ENCODE data around the gene PPP6R3.

Gene PPP6R3

GRCh38 chr11:68498321-68498720 is 37.8 kb downstream of the PPP6R3 start:
- DNase-seq, result no peak

- no peak for DNase-seq
These were observed 38.6 kb downstream of the PPP6R3 start for GRCh38 chr11:68498903-68499883.

GRCh38 chr11:68500206-68500605 is 39.7 kb downstream of the PPP6R3 start:
- no peak for DNase-seq

GRCh38 chr11:68501813-68502212 is 41.3 kb downstream of the PPP6R3 start:
- DNase-seq, result no peak

GRCh38 chr11:68503251-68503687 is 42.7 kb downstream of the PPP6R3 start:
- no peak for DNase-seq

GRCh38 chr11:68503792-68504191 is 43.2 kb downstream of the PPP6R3 start:
- DNase-seq, result no peak

GRCh38 chr11:68504432-68505066 is 44.0 kb downstream of the PPP6R3 start:
- no peak for DNase-seq

GRCh38 chr11:68505596-68505995 is 45.0 kb downstream of the PPP6R3 start:
- DNase-seq, result no peak

GRCh38 chr11:68506908-68507307 is 46.4 kb downstream of the PPP6R3 start:
- no peak for DNase-seq

GRCh38 chr11:68508425-68508824 is 47.9 kb downstream of the PPP6R3 start:
- no peak for DNase-seq

- no peak for DNase-seq
These were observed 48.5 kb downstream of the PPP6R3 start for GRCh38 chr11:68509066-68509465.

- DNase-seq, result no peak
These were observed 53.5 kb downstream of the PPP6R3 start for GRCh38 chr11:68513930-68514487.

- no peak for DNase-seq
These were observed 56.7 kb downstream of the PPP6R3 start for GRCh38 chr11:68517121-68517741.

- DNase-seq, result peak; percentile 67
These were observed 57.6 kb downstream of the PPP6R3 start for GRCh38 chr11:68518191-68518590.

- DNase-seq, result no peak
These were observed 61.6 kb downstream of the PPP6R3 start for GRCh38 chr11:68521969-68522652.

GRCh38 chr11:68523033-68523432 is 62.5 kb downstream of the PPP6R3 start:
- DNase-seq, result no peak

- DNase-seq, result no peak
These were observed 63.2 kb downstream of the PPP6R3 start for GRCh38 chr11:68523743-68524142.

GRCh38 chr11:68524213-68524612 is 63.7 kb downstream of the PPP6R3 start:
- DNase-seq, result no peak

- no peak for DNase-seq
These were observed 64.1 kb downstream of the PPP6R3 start for GRCh38 chr11:68524681-68525080.

- DNase-seq, result no peak
These were observed 64.8 kb downstream of the PPP6R3 start for GRCh38 chr11:68525336-68525735.

GRCh38 chr11:68525930-68526329 is 65.4 kb downstream of the PPP6R3 start:
- no peak for DNase-seq

- DNase-seq, result no peak
These were observed 67.0 kb downstream of the PPP6R3 start for GRCh38 chr11:68527585-68527984.

- DNase-seq, result no peak
These were observed 68.1 kb downstream of the PPP6R3 start for GRCh38 chr11:68528630-68529029.

Data from NCI-H526 treated with DMSO at 0.1 percent for 48 hours (cell line).